HCEC 1CT (cell line): Measurements from ENCODE around the gene FAM107B.
A peak's percentile ranks its signal among the peaks of the same experiment; 100 is the strongest.

Experiments
- DNase-seq: peaks from one replicate; pipeline ENCODE4 v3.0.0-alpha.2; 2017

The FAM107B gene

DNA sequence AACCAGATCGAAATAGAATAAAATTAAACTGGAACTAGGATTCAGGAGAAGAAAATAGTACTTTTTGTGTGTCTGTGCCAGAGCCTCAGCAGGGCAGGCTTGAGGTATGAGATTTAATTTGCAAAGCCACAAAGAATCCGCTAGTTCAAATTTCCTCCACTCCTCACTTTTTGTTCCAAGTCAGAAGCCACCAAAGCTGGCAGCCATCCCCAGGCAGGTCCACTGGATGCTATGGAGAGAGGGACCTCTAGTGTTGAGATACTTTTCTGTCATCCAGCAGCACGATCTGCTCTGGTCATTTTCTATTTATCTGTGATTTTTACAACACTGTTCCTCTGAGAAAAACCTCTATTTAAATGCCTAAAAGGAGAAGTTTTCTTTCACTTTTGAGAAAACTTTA, 296.1 kb downstream of the FAM107B start:
- DNase-seq: peak; percentile 57

DNA sequence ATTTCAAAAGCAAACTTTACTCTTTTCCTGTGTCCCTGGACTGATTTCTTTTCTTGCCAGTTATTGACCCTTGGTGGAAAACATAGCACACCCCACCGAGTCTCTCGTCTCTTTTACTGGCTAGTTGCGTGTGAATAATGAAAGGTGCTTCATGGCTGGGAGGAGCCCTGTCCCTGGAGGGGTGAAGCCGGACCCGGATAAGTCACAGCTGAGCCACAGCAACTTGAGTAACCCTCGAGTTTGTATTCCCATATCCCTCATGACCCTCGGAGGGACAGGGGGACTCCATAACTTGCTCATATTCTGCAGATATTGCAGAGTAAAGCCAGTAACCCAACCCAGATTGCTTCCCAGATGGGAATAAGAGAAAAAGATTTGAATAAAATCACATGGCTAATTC, 296.5 kb downstream of the FAM107B start:
- no peak for DNase-seq

DNA sequence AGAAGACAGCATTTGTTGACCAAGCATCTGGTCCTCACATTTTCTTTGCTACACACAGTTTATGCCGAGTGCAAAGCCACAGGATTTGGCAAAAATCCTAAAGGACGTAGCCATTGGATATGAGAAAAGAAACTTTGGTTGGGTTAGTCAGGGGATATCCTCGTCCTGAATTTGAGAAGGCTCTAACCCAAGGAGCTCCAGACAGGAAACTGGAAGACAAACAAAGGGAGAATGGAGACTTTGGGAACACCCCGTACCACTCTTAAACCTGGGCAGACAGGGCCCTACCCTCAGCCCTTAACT, 297.3 kb downstream of the FAM107B start:
- DNase-seq: peak; percentile 34

DNA sequence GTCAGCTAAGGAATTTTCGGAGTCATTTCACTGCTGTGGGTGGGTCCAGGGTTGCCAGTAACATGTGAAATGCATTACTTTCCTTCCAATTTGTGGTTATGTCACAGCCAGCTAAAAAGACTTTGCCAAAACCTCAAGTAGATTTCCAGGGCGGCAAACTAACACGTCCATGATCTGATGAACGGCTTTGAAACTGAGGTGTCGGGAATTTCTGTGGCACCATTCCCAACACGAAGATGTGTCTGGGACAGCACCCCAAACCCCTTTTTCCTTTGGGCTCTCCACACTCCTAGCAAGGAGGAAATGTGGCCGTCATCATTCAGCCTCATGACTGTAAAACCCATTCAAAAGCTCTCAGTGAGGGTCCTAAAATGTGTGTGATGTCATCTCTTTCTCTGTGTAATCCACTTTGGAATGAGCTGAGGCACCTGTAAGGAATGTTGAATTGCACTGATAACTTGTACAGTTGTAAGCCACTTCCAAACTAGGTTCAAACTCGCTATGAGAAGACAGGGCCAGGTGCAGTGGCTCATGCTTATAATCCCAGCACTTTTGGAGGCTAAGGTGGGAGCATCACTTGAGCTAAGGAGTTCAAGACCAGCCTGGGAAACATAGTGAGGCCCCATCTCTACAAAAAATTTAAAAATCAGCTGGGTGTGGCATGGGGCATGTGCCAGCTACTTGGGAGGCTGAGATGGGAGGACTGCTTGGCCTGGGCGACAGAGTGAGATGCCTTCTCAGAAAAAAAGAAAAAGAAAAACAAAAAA, 297.9 kb downstream of the FAM107B start:
- DNase-seq: no peak

DNA sequence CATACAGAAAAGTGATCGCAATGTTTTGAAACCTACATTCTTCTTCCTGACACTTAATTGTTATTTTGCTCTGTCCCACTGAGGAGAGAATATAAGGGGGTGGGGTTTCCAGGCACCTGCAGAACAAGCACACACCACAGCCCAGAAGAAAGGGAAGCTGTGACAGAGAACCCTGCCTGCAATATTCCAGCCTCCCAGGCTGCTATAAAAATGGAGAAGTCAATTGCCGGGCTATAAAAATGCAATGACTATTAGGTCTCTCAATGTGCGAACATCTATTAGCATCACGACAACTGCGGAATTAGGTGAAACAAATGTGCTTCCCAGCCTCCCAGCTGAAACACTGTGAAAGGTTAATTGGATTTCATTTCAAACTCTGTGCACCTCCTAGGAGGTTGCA, 298.7 kb downstream of the FAM107B start:
- no peak for DNase-seq

DNA sequence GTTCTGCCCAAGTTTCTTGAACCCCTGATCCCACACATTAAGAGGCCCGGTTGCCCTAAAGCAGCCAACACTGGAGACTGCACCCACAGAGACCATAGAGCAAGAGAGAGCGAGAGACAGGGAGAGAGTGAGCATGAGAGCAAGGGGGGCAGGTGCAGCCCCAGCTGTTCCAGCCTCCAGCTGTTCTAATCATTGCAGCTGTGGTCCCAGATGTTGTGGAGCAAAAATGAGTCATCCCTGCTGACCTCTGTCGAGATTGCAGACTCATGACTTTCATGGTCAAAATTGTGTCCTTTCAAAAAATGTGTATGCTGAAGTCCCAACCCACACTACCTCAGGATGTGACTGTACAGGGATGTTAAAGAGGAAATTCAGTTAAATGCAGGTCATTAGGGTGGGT, 300.0 kb downstream of the FAM107B start:
- peak; percentile 55 for DNase-seq

DNA sequence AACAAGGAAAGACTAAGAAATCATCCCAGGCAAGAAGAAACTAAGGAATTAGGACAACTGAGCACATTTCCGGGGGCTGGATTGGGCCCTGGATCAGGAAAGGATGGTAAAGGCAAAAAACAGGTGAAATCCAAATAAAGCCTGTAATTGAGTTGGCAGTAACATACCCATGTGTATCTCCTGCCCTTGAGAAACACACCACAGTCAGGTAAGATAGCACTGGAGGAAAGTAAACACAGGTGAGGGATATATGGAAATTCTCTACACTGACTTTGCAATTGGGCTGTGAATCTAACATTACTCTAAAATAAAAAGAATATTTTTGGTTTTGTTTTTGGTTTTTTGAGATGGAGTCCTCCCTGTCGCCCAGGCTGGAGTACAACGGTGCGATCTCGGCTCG, 303.8 kb downstream of the FAM107B start:
- DNase-seq: no peak

DNA sequence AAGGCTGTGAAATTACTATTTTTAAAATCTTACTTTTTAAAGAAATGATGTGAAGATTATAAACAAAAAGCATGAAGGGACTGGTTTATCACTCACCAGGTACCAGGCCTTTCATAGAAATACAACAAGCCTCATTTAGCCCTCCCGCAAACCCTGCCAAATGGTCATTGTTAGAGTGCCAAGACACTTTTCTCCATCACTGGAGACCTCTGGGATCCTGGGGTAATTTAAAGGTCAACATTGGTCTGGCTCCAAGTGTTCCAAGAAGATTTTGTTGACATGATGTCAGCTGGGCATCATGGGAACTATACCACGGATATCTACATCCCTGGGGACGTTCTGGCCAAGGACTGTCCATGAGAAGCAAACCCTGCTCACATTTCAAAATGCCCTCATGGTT, 306.0 kb downstream of the FAM107B start:
- DNase-seq: no peak
